Lower leg skin (tissue), 3 donors: ENCODE data around the gene TNNI3K.

ENCODE experiments used
- CTCF ChIP-seq, 3 donors: fragments of 450-650 bp; IDR thresholded peaks; one replicate each; pipeline ENCODE4 v1.5.1; 2016; ENCODE audit warnings: antibody characterized with exemption in 3 of 3, mild to moderate bottlenecking in 3 of 3, moderate library complexity in 2 of 3
- POLR2A ChIP-seq, 2 donors: fragments of 450-650 bp; IDR thresholded peaks; one replicate each; pipeline ENCODE4 v1.6.1; 2016 to 2017; ENCODE audit warnings: antibody characterized with exemption in 2 of 2, mild to moderate bottlenecking in 1 of 2, moderate library complexity in 1 of 2

- TF ChIP-seq CTCF (IDR thresholded peaks at IDR 0.05) (no peak), POLR2A (IDR thresholded peaks at IDR 0.05) (no peak)
Measured at GRCh38 chr1:74363220-74363619, 128.0 kb downstream of the TNNI3K start.
